Activated naive CD4-positive, alpha-beta T cell treated with anti-CD3 and anti-CD28 coated beads, Interleukin-2, amount 50 U/mL, for 72 hours (primary cell): ENCODE results near the gene NCK2. TPM values are rescaled to one million over a fixed set of nuclear protein-coding genes. Genes with fewer than 3 reads are reported as not detected.
"Not testable (repeated sequence)": the region's sequence is repeated elsewhere in the genome, so short reads cannot be mapped to it uniquely, and the experiment has no call there.

Experiments used
- ATAC-seq, 2 donors: fragments of 150-1000 bp; cut with Tn5 transposase; 2 replicates each; pipeline ENCODE4 v1.10.0; 2021; ENCODE audit warnings: mild to moderate bottlenecking in 2 of 2, moderate library complexity in 2 of 2
- DNase-seq, 2 donors: peaks; one replicate each; pipeline ENCODE4 v3.0.0; 2021 to 2022; ENCODE audit warnings: low spot score in 2 of 2
- H3K27ac Mint-ChIP-seq, 2 donors: one replicate each; pipeline ENCODE4 v1.8.0; 2022; ENCODE audit warnings: mild to moderate bottlenecking in 2 of 2, mixed read lengths in 2 of 2
- H3K36me3 Mint-ChIP-seq, 2 donors: one replicate each; pipeline ENCODE4 v1.8.0; 2022; ENCODE audit warnings: mixed read lengths in 2 of 2
- H3K9me3 Mint-ChIP-seq, 2 donors: one replicate each; pipeline ENCODE4 v1.8.0; 2022; ENCODE audit warnings: mixed read lengths in 2 of 2
- total RNA-seq, 2 donors: library from RNA; stranded (reverse); gene quantifications; one replicate each; pipeline ENCODE4 v1.2.3, GENCODE V29; 2022

Gene NCK2
- total RNA-seq, 2 donors from 2014 or later = 89.3 to 98.5 TPM

GRCh38 chr2:105761931-105762515 is 17.3 kb downstream of the NCK2 start:
- DNase-seq (no peak), ATAC-seq (no peak)
- peaks cover 15 to 51% of the 10 kb centered on the region in 2 donors for H3K36me3 Mint-ChIP-seq
- H3K9me3 Mint-ChIP-seq = no peaks in the 10 kb centered on the region
- H3K27ac Mint-ChIP-seq = peak overlapping the region; percentile 96 to 99

- no peak for DNase-seq
- no peak for ATAC-seq
- no peaks in the 10 kb centered on the region for H3K9me3 Mint-ChIP-seq
- peaks cover 19 to 53% of the 10 kb centered on the region in 2 donors for H3K36me3 Mint-ChIP-seq
- H3K27ac Mint-ChIP-seq = peak overlapping the region in 1 of 2 donors; percentile 76
These were observed 18.4 kb downstream of the NCK2 start for GRCh38 chr2:105763076-105763475.

DNA sequence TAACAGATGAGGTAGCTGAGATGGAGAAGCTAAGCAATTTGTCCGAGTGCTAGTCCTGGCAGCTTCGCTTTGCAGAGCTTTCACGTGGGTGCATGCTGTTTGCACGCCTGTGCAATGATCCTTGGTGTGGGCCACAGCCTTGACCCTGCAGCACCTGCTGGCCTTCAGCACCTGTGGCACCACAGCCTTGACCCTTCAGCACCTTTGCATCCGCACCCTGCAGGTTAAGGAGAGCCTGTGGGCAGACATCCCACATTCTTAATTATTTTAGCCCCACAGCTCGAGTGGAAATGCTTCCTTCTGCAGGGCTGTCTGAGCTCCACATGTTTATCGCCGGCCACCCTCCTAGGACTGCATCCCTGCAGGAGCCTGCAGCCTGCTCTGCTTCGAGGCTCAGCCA is 19.3 kb downstream of the NCK2 start:
- peak overlapping the region in 1 of 2 donors; percentile 79 for H3K27ac Mint-ChIP-seq
- H3K9me3 Mint-ChIP-seq = no peaks in the 10 kb centered on the region
- no peak for DNase-seq
- no peak for ATAC-seq
- H3K36me3 Mint-ChIP-seq = peaks cover 20 to 50% of the 10 kb centered on the region in 2 donors

DNA sequence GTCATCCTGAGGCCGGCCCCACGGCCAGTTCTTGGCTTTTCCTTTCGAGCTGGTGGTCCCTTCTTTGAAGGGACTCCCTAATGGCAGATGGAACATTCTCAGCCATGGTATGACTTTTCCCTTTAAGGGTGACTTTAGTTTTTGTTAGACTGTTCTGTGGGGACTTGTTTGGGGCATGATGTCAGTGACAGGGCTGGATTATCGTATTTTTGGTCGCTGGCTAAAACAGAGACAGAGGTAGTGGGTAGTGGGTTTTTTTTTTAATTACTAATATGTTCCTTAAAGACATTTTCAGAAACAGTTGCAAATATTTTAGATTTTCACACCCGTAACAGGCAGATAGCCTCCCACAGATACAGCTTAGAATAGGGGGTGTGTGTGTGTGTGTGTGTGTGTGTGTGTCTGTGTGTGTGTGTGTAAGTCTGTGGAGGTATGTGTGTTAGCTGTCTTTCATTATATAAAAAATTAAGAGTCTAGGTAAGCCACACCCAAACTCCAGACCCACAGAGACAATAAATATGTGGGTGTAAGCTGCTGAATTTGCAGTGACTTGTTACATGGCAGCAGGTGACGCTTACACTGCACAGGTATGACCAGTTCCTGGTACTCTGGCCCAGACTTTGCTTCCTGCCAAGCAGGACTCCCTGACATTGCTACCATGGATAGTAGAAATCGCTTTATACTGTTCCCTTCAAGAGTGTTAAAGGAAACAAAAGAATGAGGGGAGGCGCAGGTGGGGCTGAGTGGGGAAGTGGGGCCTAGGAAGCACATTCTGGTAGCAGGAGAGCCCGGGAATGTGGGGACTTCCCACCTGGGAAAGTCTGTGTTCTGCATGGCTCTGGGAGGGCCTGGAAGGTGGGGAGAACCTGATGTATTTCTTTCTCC is 20.9 kb downstream of the NCK2 start:
- H3K36me3 Mint-ChIP-seq = peaks cover 20 to 46% of the 10 kb centered on the region in 2 donors
- DNase-seq = no peak

DNA sequence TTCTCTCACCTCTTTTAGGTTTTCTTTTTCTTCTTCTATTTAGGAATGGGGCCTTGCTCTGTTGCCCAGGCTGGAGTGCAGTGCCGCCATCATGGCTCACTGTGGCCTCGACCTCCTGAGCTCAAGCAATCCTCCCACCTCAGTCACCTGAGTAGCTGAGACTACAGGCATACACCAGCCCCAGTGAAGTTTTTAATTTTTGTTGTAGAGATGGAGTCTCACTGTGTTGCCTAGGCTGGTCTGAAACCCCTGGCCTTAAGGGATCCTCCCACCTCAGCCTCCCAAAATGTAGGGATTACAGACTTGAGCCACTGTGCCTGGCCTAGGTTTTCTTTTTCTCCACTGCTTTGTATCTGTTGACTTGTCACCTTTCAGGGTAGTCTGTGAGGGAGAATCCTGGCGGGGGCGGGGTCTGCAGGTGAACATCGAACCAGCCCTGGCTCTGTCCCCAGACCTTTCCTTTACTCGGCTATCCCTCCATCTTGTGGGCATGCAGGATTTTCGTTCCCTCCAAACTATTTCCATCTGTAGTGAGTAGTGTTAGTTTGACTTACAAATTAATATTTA is 21.7 kb downstream of the NCK2 start:
- no peak for DNase-seq
- H3K27ac Mint-ChIP-seq = peak overlapping the region; percentile 77 to 87

More for the DNA sequence above, 20.9 kb downstream of the NCK2 start:
- ATAC-seq = peak in 1 of 2 donors; percentile 56
- peak overlapping the region; percentile 77 to 87 for H3K27ac Mint-ChIP-seq
- H3K9me3 Mint-ChIP-seq = no peaks in the 10 kb centered on the region

GRCh38 chr2:105768176-105768575 is 23.5 kb downstream of the NCK2 start:
- H3K36me3 Mint-ChIP-seq = peaks cover 29 to 57% of the 10 kb centered on the region in 2 donors
- H3K9me3 Mint-ChIP-seq = no peaks in the 10 kb centered on the region
- ATAC-seq (no peak), DNase-seq (no peak)
- H3K27ac Mint-ChIP-seq = peak overlapping the region; percentile 69 to 77

More for the DNA sequence above, 21.7 kb downstream of the NCK2 start:
- ATAC-seq = no peak
- Mint-ChIP-seq H3K9me3 (no peaks in the 10 kb centered on the region), H3K36me3 (peaks cover 20 to 42% of the 10 kb centered on the region in 2 donors)

DNA sequence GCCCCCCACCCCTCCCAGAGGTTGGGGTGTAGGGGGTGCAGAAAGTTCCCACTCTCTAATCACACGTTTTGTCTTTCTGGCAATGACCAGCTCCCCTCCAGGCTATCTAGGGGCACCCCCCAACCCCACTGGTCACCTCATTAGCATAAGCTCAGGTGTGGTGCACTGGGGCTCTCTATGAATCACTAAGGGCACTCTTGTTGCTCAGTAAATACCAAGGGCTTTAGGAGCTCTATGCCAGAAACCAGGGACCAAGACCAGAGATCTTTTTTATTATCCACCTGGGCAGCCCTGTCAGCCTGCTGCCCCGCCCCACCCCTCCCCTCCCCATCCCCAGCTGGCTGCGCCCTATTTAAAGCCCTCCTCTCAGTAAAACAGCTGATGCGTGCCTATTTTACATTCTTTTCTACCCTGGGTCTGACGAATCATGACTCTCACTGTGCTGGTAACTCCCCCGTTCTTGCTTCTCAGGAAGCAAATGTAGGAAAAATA is 24.3 kb downstream of the NCK2 start:
- no peaks in the 10 kb centered on the region for H3K9me3 Mint-ChIP-seq
- DNase-seq (no peak), ATAC-seq (peak; percentile 32 to 82)
- peak overlapping the region; percentile 69 to 77 for H3K27ac Mint-ChIP-seq
- peaks cover 33 to 63% of the 10 kb centered on the region in 2 donors for H3K36me3 Mint-ChIP-seq

DNA sequence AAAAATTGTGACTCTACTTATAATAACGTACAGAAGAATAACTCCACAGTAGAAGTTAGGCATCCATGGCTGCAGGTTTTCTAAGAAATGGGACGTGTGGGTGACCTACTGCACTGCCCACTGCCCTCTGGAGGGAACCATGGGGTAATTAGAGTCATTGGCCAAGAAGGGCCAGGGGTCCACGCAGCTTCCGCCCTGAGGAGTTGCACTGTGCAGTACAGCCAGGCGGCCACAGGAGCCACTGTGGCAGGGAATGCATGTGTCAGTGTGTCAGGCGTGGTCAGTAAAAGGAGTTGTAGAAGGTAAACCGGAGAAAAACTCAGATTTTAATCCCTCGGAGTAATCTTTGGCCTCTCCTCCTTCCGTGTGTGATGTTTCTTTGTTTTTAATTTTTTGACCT is 24.8 kb downstream of the NCK2 start:
- H3K27ac Mint-ChIP-seq = peak overlapping the region; percentile 47 to 77
- no peaks in the 10 kb centered on the region for H3K9me3 Mint-ChIP-seq
- peaks cover 33 to 63% of the 10 kb centered on the region in 2 donors for H3K36me3 Mint-ChIP-seq
- ATAC-seq (peak; percentile 29), DNase-seq (no peak)

DNA sequence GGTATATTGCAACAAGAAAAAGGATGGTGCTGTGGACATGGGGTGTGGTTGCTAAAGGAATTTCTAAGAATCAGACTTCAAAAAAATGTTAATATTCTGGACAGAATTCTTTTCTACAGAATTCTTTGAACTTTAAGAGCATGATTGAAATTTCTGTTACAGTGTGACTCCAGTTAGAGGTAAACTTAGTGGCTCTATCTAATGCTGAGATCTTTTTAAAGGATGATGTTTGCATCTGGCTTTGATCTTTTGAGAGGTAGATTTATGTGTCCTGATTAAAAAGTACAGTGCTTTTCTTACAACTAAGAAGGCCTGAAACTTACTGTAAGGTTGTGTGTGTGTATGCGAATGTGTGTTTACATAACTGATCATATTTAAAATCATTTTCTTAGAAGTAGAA is 25.4 kb downstream of the NCK2 start:
- DNase-seq (no peak), ATAC-seq (no peak)
- H3K27ac Mint-ChIP-seq = peak overlapping the region; percentile 77 to 85
- H3K36me3 Mint-ChIP-seq = peaks cover 33 to 62% of the 10 kb centered on the region in 2 donors
- H3K9me3 Mint-ChIP-seq = no peaks in the 10 kb centered on the region

DNA sequence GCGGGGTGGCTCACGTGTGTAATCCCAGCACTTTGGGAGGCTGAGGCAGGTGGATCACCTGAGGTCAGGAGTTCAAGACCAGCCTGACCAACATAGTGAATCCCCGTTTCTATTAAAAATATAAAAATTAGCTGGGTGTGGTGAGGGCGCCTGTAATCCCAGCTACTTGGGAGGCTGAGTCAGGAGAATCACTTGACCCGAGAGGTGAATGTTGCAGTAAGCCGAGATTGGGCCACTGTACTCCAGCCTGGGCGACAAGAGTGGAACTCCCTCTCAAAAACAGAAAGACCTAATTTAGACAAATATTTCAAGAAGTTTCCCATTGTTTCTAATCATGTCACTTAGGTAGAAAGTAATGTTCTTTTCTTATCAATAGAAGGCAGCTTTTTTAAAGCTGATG is 26.6 kb downstream of the NCK2 start:
- H3K9me3 Mint-ChIP-seq, ATAC-seq, DNase-seq: not testable (repeated sequence)
- Mint-ChIP-seq H3K27ac (peak overlapping the region in 1 of 2 donors; percentile 82), H3K36me3 (peaks cover 30 to 51% of the 10 kb centered on the region in 2 donors)

- peak overlapping the region; percentile 69 to 91 for H3K27ac Mint-ChIP-seq
- no peaks in the 10 kb centered on the region for H3K9me3 Mint-ChIP-seq
- H3K36me3 Mint-ChIP-seq = peaks cover 25 to 46% of the 10 kb centered on the region in 2 donors
- DNase-seq (no peak), ATAC-seq (no peak)
These were observed 27.1 kb downstream of the NCK2 start for GRCh38 chr2:105771836-105772235.

DNA sequence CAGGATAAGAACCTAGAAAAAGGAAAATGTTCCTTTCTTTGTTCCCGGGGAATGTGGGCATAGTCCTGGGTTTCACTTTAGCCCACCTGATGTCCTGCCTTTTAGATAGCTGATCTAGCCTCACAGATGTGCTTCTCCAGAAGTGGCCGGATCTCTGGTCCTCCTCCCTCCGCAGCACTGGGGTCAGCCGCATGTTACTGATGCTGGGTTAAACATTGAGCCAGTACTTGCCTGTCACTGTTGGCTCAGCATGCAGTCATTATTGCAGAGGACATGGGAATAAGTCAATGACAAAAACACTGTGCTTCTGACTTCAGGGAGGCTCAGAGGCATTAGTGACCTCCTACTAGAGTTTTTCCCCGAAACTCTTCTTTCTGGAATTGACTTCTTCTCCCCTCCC is 27.6 kb downstream of the NCK2 start:
- ATAC-seq (no peak), DNase-seq (no peak)
- Mint-ChIP-seq H3K36me3 (peaks cover 19 to 40% of the 10 kb centered on the region in 2 donors), H3K9me3 (no peaks in the 10 kb centered on the region), H3K27ac (peak overlapping the region; percentile 69 to 92)

GRCh38 chr2:105773568-105773967 is 28.9 kb downstream of the NCK2 start:
- Mint-ChIP-seq H3K27ac (peak overlapping the region; percentile 69 to 92), H3K36me3 (peaks cover 13 to 31% of the 10 kb centered on the region in 2 donors), H3K9me3 (no peaks in the 10 kb centered on the region)
- no peak for DNase-seq
- no peak for ATAC-seq

- peaks cover 13 to 32% of the 10 kb centered on the region in 2 donors for H3K36me3 Mint-ChIP-seq
- no peaks in the 10 kb centered on the region for H3K9me3 Mint-ChIP-seq
- DNase-seq = no peak
- ATAC-seq = peak; percentile 4 to 12
- peak overlapping the region; percentile 82 to 92 for H3K27ac Mint-ChIP-seq
These were observed 30.1 kb downstream of the NCK2 start for GRCh38 chr2:105774781-105775337.

GRCh38 chr2:105775809-105776559 is 31.3 kb downstream of the NCK2 start:
- DNase-seq (peak in 1 of 2 donors; percentile 75), ATAC-seq (peak; percentile 51 to 85)

DNA sequence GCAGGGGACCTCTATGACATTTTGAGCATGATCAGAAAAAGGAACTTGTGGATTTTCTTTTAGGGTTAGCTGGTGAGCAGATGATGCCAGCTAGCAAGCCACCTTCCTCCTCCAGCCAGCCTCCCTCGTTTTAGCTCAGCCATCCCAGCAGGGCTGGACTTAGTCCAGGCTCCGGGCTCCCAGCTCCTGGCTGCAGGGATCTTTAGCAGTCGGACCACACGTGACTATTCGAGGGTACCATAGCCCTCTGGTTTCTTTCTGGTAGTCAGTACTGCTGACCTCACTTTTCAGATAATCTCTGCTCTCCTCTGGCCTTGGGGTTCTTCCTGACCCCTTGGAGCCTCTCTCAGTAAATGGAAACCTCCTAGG is 31.8 kb downstream of the NCK2 start:
- ATAC-seq = peak in 1 of 2 donors; percentile 3
- peak overlapping the region; percentile 82 to 94 for H3K27ac Mint-ChIP-seq
- H3K9me3 Mint-ChIP-seq = no peaks in the 10 kb centered on the region
- no peak for DNase-seq
- peaks cover 13 to 26% of the 10 kb centered on the region in 2 donors for H3K36me3 Mint-ChIP-seq

More at GRCh38 chr2:105775809-105776559, 31.3 kb downstream of the NCK2 start:
- Mint-ChIP-seq H3K36me3 (peaks cover 13 to 26% of the 10 kb centered on the region in 2 donors), H3K9me3 (no peaks in the 10 kb centered on the region), H3K27ac (peak overlapping the region; percentile 82 to 85)
